ENCODE measurements around the gene SH3GL1. TPM values are rescaled to one million over a fixed set of nuclear protein-coding genes. Genes with fewer than 3 reads are reported as not detected.

SH3GL1 gene
- total RNA-seq (10 to 100 TPM; 39.3 to 40.9 TPM), total RNA-seq (21.1 to 63.1 (median 39.6) reads per million in 172 experiments)
- polyA plus RNA-seq (2013, experiment 1 of 2): 32.9 TPM
- polyA plus RNA-seq (2013, experiment 2 of 2): 33.1 TPM

- H3K4me1 Mint-ChIP-seq (ENCODE audit: low read depth): peaks cover 69% of the 10 kb centered on the region
- peak within 1 kb of the TSS; percentile 95 for H3K27ac Mint-ChIP-seq
- POLR2A ChIA-PET: interaction anchor here (0.6 to 3.3 kb wide), 14 partner anchors 9 to 843 kb away, joined by 3 to 33 read pairs (median 4); partner anchors contain the start of genes HDGFL2, MFSD12, MPND and STAP2
- peak within 1 kb of the TSS; percentile 98 for H3K4me3 ChIP-seq (ENCODE audit: low read length)
- no peaks in the 10 kb centered on the region for H3K27me3 Mint-ChIP-seq
- peak; percentile 82 to 98 (median 92) for DNase-seq
- H3K36me3 ChIP-seq (ENCODE audit: insufficient read depth, low read length): peaks cover 23% of the 10 kb centered on the region
- no peaks in the 10 kb centered on the region for H3K9me3 Mint-ChIP-seq
- intact Hi-C loops (cut with DNase I, micrococcal nuclease): loop anchor here (1.0 to 10.0 kb wide), 9 partner anchors 31 to 1224 kb away; partner anchors contain the start of genes EEF2 (in 1 of the 2), FEM1A (in 1 of the 2), PIAS4 (in 1 of the 2) and SAFB (in 1 of the 2)
- CTCF ChIA-PET: interaction anchor here (0.5 to 3.2 kb wide), 23 partner anchors 8 to 394 kb away, joined by 3 to 63 read pairs (median 5); partner anchors contain the start of genes FSD1, HDGFL2, MPND and YJU2
- TF ChIP-seq CTCF (IDR thresholded peaks at IDR 0.05): peak; percentile 88
- H3K4me1 ChIP-seq (ENCODE audit: insufficient read depth, low read length): peaks cover 57% of the 10 kb centered on the region
- H3K4me3 Mint-ChIP-seq: peak within 1 kb of the TSS; percentile 96
- H3K27me3 ChIP-seq (ENCODE audit: control insufficient read depth in 1 of 2, insufficient read depth in 2 of 2, low read length in 2 of 2): no peaks in the 10 kb centered on the region
- peak within 1 kb of the TSS; percentile 91 to 93 for H3K27ac ChIP-seq (ENCODE audit: low read depth in 1 of 2, low read length in 2 of 2)
- no peaks in the 10 kb centered on the region for H3K9me3 ChIP-seq (ENCODE audit: control insufficient read depth in 1 of 2, insufficient read depth in 1 of 2, low read length in 2 of 2)
- peaks cover 34% of the 10 kb centered on the region for H3K36me3 Mint-ChIP-seq (ENCODE audit: low read depth)
- peak; percentile 61 for ATAC-seq (ENCODE audit: poor library complexity)
Measured at GRCh38 chr19:4400135-4400936, at the start of gene SH3GL1. TSS of gene SH3GL1 (minus strand) at chr19:4400547. CDS start at chr19:4400368, 179 bp downstream.

GRCh38 chr19:4449639-4450028, 49.3 kb upstream of the SH3GL1 start:
- no peaks in the 10 kb centered on the region for H3K4me1 ChIP-seq (ENCODE audit: insufficient read depth, low read length)
- H3K36me3 Mint-ChIP-seq (ENCODE audit: low read depth): peaks cover 54% of the 10 kb centered on the region

More at GRCh38 chr19:4449639-4450028, 49.3 kb upstream of the SH3GL1 start:
- Histone ChIP-seq H3K9me3 (ENCODE audit: control insufficient read depth in 1 of 2, insufficient read depth in 1 of 2, low read length in 2 of 2) (no peaks in the 10 kb centered on the region), H3K27ac (ENCODE audit: low read depth in 1 of 2, low read length in 2 of 2) (no peak overlapping the region), H3K4me3 (ENCODE audit: low read length) (no peak overlapping the region), H3K36me3 (ENCODE audit: insufficient read depth, low read length) (peaks cover 85% of the 10 kb centered on the region), H3K27me3 (ENCODE audit: control insufficient read depth in 1 of 2, insufficient read depth in 2 of 2, low read length in 2 of 2) (no peaks in the 10 kb centered on the region)
- DNase-seq: no peak
- no peak for ATAC-seq (ENCODE audit: poor library complexity)
- Mint-ChIP-seq H3K4me1 (ENCODE audit: low read depth) (no peaks in the 10 kb centered on the region), H3K4me3 (no peak overlapping the region), H3K9me3 (no peaks in the 10 kb centered on the region), H3K27me3 (no peaks in the 10 kb centered on the region), H3K27ac (no peak overlapping the region)
- CTCF ChIA-PET: no interaction called here
- TF ChIP-seq CTCF (IDR thresholded peaks at IDR 0.05): no peak
- POLR2A ChIA-PET: no interaction called here
- intact Hi-C loops (cut with DNase I, micrococcal nuclease): no loop called here

Measured in CD4-positive, alpha-beta T cell (primary cell).